Measurements from ENCODE around the gene P4HA1.
"Not testable (repeated sequence)": the region's sequence is repeated elsewhere in the genome, so short reads cannot be mapped to it uniquely, and the experiment has no call there.

The P4HA1 gene

DNA sequence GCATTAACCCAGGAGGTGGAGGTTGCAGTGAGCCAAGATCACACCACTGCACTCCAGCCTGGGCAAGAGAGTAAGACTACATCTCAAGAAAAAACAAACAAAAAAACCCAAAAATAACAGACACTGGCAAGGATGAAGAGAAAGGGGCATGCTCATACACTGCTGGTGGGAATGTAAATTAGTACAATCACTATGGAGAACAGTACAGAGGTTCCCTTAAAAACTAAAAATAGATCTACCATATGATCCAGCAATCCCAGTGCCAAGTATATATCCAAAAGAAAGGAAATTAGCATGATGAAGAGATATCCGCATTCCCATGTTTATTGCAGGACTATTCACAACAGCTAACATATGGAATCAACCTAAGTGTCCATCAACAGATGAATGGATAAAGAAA is 75.6 kb downstream of the P4HA1 start:
- Histone ChIP-seq H3K36me3 (peaks cover 76% of the 10 kb centered on the region), H3K27ac (no peak overlapping the region), H4K20me1 (peaks cover 34% of the 10 kb centered on the region), H3K27me3 (no peaks in the 10 kb centered on the region), H3K9ac (no peak overlapping the region), H3K9me3 (no peaks in the 10 kb centered on the region; the same call in 1 of the 2 replicates), H3K4me2 (no peak overlapping the region), H3K4me3 (no peak overlapping the region), H3K4me1 (peaks cover 30% of the 10 kb centered on the region)
- TF ChIP-seq Cebpa-rat (IDR thresholded peaks at IDR 0.05): no peak

DNA sequence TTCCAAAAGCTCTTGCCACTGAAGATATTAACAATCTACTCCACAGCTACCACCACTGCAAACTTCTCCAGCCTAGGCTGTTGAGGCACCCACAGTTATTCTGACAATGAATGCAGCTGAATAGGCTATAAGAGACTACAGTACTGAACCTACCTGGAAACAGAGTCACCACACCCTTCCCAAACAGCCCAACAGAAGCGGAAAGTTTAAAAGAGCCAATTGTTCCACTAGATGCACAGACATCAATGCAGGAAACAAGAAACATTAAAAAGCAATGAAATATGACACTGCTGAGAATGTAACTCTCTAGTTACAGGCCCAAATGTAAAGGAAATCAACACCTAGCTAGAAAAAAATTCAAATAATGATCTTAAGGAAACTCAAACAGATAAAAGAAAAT is 77.6 kb downstream of the P4HA1 start:
- no peaks in the 10 kb centered on the region; the same call in 1 of the 2 replicates for H3K9me3 ChIP-seq
- H3K27me3 ChIP-seq: no peaks in the 10 kb centered on the region
- peaks cover 30% of the 10 kb centered on the region for H3K4me1 ChIP-seq
- H3K27ac ChIP-seq: no peak overlapping the region
- H3K36me3 ChIP-seq: peaks cover 91% of the 10 kb centered on the region
- H3K4me3 ChIP-seq: no peak overlapping the region
- H4K20me1 ChIP-seq: peaks cover 34% of the 10 kb centered on the region
- TF ChIP-seq Cebpa-rat (IDR thresholded peaks at IDR 0.05): no peak
- no peak overlapping the region for H3K9ac ChIP-seq
- H3K4me2 ChIP-seq: peak overlapping the region; percentile 41; the same call in 1 of the 2 replicates

DNA sequence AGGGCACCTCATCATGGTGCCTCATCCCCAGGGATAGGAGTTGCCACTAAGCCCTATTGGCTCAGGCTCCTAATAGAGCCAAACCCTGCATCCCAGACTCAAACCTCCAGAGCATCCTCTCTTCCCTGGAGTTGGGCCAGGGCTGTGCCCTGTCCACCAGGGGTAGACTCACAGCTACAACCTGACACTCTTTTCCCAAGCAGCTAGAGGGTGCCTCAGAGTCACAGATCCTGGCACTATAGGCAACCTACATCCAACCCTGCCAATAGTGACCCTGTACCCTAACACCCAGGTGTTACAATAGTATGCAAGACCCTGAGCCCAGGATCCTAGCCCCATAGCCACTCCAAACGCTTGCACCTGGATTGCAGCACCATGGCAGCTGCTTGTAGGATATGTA is 78.0 kb downstream of the P4HA1 start:
- H3K9me3 ChIP-seq: no peaks in the 10 kb centered on the region

DNA sequence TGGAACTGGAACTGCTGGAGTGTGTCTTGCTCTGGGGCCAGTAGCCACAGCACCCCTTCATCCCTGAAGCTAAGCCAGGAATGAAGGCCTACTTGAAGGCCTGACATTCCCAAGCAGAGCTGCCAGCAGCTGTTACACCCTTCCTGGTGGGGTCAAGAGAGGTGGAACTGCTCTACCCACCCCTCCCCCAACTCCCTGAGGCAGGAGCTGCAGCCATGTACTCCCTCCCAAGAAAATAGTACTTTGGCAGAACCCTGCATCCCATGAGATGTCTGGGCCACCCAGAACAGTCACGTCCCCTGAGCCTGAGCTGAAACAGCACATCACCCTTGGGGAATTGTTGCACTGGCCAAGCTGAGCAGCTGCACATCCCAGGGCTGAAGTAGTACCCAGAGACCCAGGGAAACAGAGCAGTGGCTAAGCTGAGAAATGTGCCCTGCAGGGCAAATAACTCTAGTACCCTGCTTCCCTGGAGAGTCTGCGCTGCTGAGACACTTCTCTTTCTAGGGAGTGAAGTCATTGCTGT is 78.6 kb downstream of the P4HA1 start:
- Histone ChIP-seq H3K9me3 (no peaks in the 10 kb centered on the region), H3K4me2 (peak overlapping the region; percentile 41), H3K4me1 (peaks cover 30% of the 10 kb centered on the region), H3K4me3 (no peak overlapping the region), H3K27me3 (no peaks in the 10 kb centered on the region), H3K36me3 (peaks cover 87% of the 10 kb centered on the region), H3K9ac (no peak overlapping the region), H4K20me1 (peaks cover 34% of the 10 kb centered on the region), H3K27ac (peak overlapping the region; percentile 13)
- no peak for TF ChIP-seq Cebpa-rat (IDR thresholded peaks at IDR 0.05)

More for the DNA sequence above, 78.0 kb downstream of the P4HA1 start:
- Histone ChIP-seq H3K4me1 (peaks cover 30% of the 10 kb centered on the region), H3K36me3 (peaks cover 89% of the 10 kb centered on the region), H3K9ac (no peak overlapping the region), H4K20me1 (peaks cover 34% of the 10 kb centered on the region), H3K4me2 (peak overlapping the region; percentile 41), H3K27me3 (no peaks in the 10 kb centered on the region), H3K4me3 (no peak overlapping the region), H3K27ac (peak overlapping the region; percentile 13)
- TF ChIP-seq Cebpa-rat (IDR thresholded peaks at IDR 0.05): no peak

DNA sequence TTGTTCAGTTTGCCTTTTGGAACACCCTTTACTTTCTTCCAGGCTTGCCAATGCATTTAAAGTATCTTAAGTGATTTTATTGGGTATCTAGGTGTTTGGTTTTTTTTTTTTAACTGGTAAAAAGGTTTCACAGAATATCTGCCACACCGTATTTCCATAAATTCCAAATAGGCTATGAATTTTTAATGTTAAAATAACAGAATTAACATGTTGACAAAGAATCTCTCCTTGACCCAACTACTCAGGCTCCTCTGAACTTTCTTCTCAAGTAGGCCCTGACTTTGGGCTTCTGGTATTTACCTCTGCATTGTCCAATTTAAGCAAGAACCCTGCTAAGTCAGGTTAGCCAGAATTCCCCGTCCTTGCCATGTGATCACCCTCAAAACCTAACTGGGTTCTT is 80.9 kb downstream of the P4HA1 start:
- Histone ChIP-seq H3K9me3 (no peaks in the 10 kb centered on the region), H3K27ac (no peak overlapping the region), H3K27me3 (no peaks in the 10 kb centered on the region), H3K4me2 (no peak overlapping the region), H4K20me1 (peaks cover 21% of the 10 kb centered on the region), H3K9ac (no peak overlapping the region), H3K36me3 (peaks cover 79% of the 10 kb centered on the region), H3K4me3 (no peak overlapping the region), H3K4me1 (peaks cover 30% of the 10 kb centered on the region)
- TF ChIP-seq Cebpa-rat (IDR thresholded peaks at IDR 0.05): no peak

DNA sequence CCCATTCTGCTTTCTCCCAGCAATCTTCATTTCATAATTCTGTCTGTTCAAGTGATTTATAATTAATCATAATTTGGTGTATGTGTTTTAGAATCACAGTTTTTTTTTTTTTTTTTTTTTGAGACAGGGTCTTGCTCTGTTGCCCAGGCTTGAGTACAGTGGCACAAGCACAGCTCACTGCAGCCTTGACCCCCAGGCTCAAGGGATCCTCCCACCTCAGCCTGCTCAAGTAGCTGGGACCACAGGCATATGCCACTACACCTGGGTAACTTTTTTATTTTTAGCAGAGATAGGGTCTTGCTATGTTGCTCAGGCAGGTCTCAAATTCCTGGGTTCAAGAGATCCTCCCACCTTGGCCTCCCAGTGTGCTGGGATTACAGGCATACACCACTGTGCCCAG is 92.8 kb downstream of the P4HA1 start:
- peaks cover 2% of the 10 kb centered on the region; the same call in 1 of the 2 replicates for H3K9me3 ChIP-seq
- H3K9ac ChIP-seq: no peak overlapping the region
- no peaks in the 10 kb centered on the region for H3K4me1 ChIP-seq
- no peak overlapping the region for H3K4me3 ChIP-seq
- H3K4me2 ChIP-seq: no peak overlapping the region
- no peak for TF ChIP-seq Cebpa-rat (IDR thresholded peaks at IDR 0.05)
- H3K27me3 ChIP-seq: no peaks in the 10 kb centered on the region
- no peaks in the 10 kb centered on the region for H4K20me1 ChIP-seq
- no peak overlapping the region for H3K27ac ChIP-seq
- peaks cover 61% of the 10 kb centered on the region for H3K36me3 ChIP-seq

DNA sequence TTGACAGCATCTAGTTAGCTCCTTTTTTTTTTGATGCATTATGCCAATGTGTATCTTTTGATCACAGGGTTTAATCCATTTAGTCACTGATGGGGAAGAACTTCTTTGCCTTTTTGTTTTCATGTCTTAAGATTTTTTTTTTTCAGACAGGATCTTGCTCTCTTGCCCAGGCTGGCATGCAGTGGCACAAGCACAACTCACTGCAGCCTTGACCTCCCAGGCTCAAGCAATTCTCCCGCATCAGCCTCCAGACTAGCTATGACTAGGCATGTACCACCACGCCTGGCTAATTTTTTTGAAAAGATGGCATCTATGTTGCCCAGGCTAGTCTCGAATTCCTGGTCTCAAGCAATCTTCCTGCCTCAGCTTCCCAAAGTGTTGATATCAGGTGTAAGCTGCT is 95.7 kb downstream of the P4HA1 start:
- no peaks in the 10 kb centered on the region for H3K27me3 ChIP-seq
- H3K4me2 ChIP-seq: no peak overlapping the region
- H3K4me3 ChIP-seq: no peak overlapping the region
- no peak for TF ChIP-seq Cebpa-rat (IDR thresholded peaks at IDR 0.05)
- peaks cover 38% of the 10 kb centered on the region for H3K36me3 ChIP-seq
- H3K9ac ChIP-seq: no peak overlapping the region
- H3K4me1 ChIP-seq: no peaks in the 10 kb centered on the region
- H3K27ac ChIP-seq: no peak overlapping the region
- peaks cover 19% of the 10 kb centered on the region; the same call in 1 of the 2 replicates for H3K9me3 ChIP-seq
- H4K20me1 ChIP-seq: no peaks in the 10 kb centered on the region

DNA sequence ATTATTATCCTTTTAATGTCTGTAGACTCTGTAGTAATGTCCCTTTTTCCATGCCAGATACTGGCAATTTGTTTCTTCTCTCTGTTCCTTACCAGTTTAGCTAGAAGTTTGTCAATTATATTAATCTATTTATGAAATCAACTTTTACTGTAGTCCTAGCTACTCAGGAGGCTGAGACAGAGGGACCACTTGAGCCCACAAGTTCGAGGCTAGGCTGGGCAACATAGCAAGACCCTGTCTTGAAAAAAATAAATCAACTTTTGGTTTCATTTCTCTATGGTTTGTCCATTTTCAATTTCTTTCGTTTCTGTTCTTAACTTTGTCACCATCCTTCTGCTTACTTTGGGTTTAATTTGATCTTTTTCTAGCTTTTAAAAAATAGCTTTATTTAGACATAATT is 99.6 kb downstream of the P4HA1 start:
- no peak overlapping the region for H3K27ac ChIP-seq
- no peak overlapping the region for H3K4me2 ChIP-seq
- no peak overlapping the region for H3K9ac ChIP-seq
- H4K20me1 ChIP-seq: no peaks in the 10 kb centered on the region
- no peak overlapping the region for H3K4me3 ChIP-seq
- H3K27me3 ChIP-seq: no peaks in the 10 kb centered on the region
- no peaks in the 10 kb centered on the region for H3K4me1 ChIP-seq
- TF ChIP-seq Cebpa-rat (IDR thresholded peaks at IDR 0.05): no peak
- peaks cover 10% of the 10 kb centered on the region; the same call in 1 of the 2 replicates for H3K36me3 ChIP-seq
- peaks cover 20% of the 10 kb centered on the region; the same call in 1 of the 2 replicates for H3K9me3 ChIP-seq

DNA sequence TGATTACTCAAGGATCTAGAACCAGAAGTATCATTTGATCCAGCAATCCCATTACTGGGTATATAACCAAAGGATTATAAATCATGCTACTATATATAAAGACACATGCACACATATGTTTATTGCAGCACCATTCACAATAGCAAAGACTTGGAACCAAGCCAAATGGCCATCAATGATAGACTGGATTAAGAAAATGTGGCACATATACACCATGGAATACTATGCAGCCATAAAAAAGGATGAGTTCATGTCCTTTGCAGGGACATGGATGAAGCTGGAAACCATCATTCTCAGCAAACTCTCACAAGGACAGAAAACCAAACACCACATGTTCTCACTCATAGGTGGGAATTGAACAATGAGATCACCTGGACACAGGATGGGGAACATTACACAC is 101.2 kb downstream of the P4HA1 start:
- H3K9ac ChIP-seq, H3K4me3 ChIP-seq: not testable (repeated sequence)
- H3K9me3 ChIP-seq: peaks cover 20% of the 10 kb centered on the region; the same call in 1 of the 2 replicates

DNA sequence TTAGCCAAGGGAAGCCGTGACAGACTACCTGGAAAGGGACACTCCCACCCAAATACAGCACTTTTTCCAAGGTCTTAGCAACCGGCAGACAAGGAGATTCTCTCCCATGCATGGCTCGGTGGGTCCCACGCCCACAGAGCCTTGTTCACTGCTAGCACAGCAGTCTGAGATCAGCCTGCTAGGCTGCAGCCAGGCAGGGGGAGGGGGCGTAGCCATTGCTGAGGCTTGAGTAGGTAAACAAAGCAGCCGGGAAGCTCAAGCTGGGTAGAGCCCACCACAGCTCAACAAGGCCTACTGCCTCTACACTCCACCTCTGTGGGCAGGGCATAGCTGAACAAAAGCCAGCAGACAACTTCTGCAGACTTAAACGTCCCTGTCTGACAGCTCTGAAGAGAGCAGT is 106.9 kb downstream of the P4HA1 start:
- H3K36me3 ChIP-seq: peaks cover 15% of the 10 kb centered on the region
- H3K9ac ChIP-seq, H3K4me2 ChIP-seq, H3K4me1 ChIP-seq, H4K20me1 ChIP-seq, H3K9me3 ChIP-seq, H3K4me3 ChIP-seq, H3K27me3 ChIP-seq, H3K27ac ChIP-seq: not testable (repeated sequence)

More for the DNA sequence above, 101.2 kb downstream of the P4HA1 start:
- H3K4me1 ChIP-seq, H4K20me1 ChIP-seq, H3K27me3 ChIP-seq, H3K4me2 ChIP-seq, H3K36me3 ChIP-seq, H3K27ac ChIP-seq: not testable (repeated sequence)

DNA sequence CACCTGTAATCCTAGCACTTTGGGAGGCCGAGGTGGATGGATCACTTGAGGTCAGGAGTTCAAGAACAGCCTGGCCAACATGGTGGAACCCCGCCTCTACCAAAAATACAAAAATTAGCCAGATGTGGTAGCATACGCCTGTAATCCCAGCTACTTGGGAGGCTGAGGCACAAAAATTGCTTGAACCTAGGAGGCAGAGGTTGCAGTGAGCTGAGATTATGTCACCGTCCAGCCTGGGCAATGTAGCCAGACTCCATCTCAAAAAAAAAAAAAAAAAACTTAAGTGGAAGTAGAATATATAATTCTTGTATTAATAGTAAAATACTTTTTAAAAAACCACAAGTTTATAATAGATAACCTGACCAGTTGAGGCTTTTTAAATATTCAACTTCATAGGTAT is 112.0 kb downstream of the P4HA1 start:
- not testable (repeated sequence) for H3K4me1 ChIP-seq, H3K27me3 ChIP-seq, H3K9ac ChIP-seq, H3K4me3 ChIP-seq, H3K27ac ChIP-seq, H4K20me1 ChIP-seq, H3K4me2 ChIP-seq, H3K36me3 ChIP-seq
- peaks cover 26% of the 10 kb centered on the region for H3K9me3 ChIP-seq

Data from BLaER1 (cell line).